Tibial nerve (tissue), 4 donors: ENCODE measurements around the gene KCP. TPM values are rescaled to one million over a fixed set of nuclear protein-coding genes. Genes with fewer than 3 reads are reported as not detected.

Source experiments
- DNase-seq, 2 donors: peaks; one replicate each; pipeline ENCODE4 v3.0.0-alpha.2; 2019; ENCODE audit warnings: low spot score in 2 of 2
- H3K27ac ChIP-seq, 4 donors: fragments of 200-600 bp; sonication (generic) in 3 of 4; one replicate each; pipeline ENCODE4 v1.5.1; 2017 to 2019; ENCODE audit warnings: mild to moderate bottlenecking in 1 of 4
- H3K27me3 ChIP-seq, 2 donors: fragments of 200-600 bp; sonication (generic) in 1 of 2; one replicate each; pipeline versions ENCODE4 v1.5.1 to v1.6.0; 2017 to 2019
- H3K36me3 ChIP-seq, 3 donors: fragments of 200-600 bp; sonication (generic); one replicate each; pipeline ENCODE4 v1.5.1; 2018 to 2019
- H3K4me1 ChIP-seq, 4 donors: fragments of 200-600 bp; sonication (generic) in 3 of 4; one replicate each; pipeline ENCODE4 v1.5.1; 2017 to 2019
- H3K4me3 ChIP-seq, 4 donors: fragments of 200-600 bp; sonication (generic) in 3 of 4; one replicate each; pipeline ENCODE4 v1.5.1; 2017 to 2019; ENCODE audit warnings: mild to moderate bottlenecking in 1 of 4, moderate library complexity in 1 of 4
- H3K9me3 ChIP-seq, 4 donors: fragments of 200-600 bp; sonication (generic) in 3 of 4; one replicate each; pipeline ENCODE4 v1.5.1; 2017 to 2019
- EP300 ChIP-seq, 2 donors: sonication (generic); formaldehyde crosslinking; IDR thresholded peaks; one replicate each; pipeline ENCODE4 v1.6.1; 2017; ENCODE audit warnings: antibody characterized with exemption in 2 of 2, mild to moderate bottlenecking in 1 of 2
- POLR2A ChIP-seq, 2 donors: fragments of 450-650 bp; IDR thresholded peaks; one replicate each; pipeline ENCODE4 v1.6.1; 2017; ENCODE audit warnings: antibody characterized with exemption in 2 of 2, mild to moderate bottlenecking in 2 of 2, moderate library complexity in 2 of 2
- WGBS, 2 donors: methylation state at CpG; one replicate each; pipeline ENCODE4 v1.1.5; 2018; 5-methylcytosine and 5-hydroxymethylcytosine counted together
- total RNA-seq, 4 donors: library from RNA; depleted of rRNA; stranded (reverse); fragments of >200 nt; gene quantifications; one replicate each; pipeline ENCODE4 v1.1.0, GENCODE V29; 2016
- TF ChIP-seq, protein P1 (sequence below), 5 experiments: fragments of 200-600 bp in 3 of 5; fragments of 450-650 bp in 2 of 5; sonication (generic) in 3 of 5; IDR thresholded peaks; one replicate each; pipeline ENCODE4 v1.5.1; 2016 to 2019; ENCODE audit warnings: antibody characterized with exemption in 5 of 5, mild to moderate bottlenecking in 3 of 5, moderate library complexity in 2 of 5

The KCP gene
- total RNA-seq, 4 donors from 2014 or later, result 0.21 to 0.90 (median 0.40) TPM

GRCh38 chr7:128879939-128880746 is 30.4 kb downstream of the KCP start:
- 45 to 57% methylated on average over 20 to 29 of the region's 31 CpGs for WGBS, 2 donors
- DNase-seq, result no peak

GRCh38 chr7:128879461-128879938 is 31.0 kb downstream of the KCP start:
- TF ChIP-seq, protein P1, sequence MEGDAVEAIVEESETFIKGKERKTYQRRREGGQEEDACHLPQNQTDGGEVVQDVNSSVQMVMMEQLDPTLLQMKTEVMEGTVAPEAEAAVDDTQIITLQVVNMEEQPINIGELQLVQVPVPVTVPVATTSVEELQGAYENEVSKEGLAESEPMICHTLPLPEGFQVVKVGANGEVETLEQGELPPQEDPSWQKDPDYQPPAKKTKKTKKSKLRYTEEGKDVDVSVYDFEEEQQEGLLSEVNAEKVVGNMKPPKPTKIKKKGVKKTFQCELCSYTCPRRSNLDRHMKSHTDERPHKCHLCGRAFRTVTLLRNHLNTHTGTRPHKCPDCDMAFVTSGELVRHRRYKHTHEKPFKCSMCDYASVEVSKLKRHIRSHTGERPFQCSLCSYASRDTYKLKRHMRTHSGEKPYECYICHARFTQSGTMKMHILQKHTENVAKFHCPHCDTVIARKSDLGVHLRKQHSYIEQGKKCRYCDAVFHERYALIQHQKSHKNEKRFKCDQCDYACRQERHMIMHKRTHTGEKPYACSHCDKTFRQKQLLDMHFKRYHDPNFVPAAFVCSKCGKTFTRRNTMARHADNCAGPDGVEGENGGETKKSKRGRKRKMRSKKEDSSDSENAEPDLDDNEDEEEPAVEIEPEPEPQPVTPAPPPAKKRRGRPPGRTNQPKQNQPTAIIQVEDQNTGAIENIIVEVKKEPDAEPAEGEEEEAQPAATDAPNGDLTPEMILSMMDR (IDR thresholded peaks at IDR 0.05), result no peak
- TF ChIP-seq POLR2A (IDR thresholded peaks at IDR 0.05), result no peak
- TF ChIP-seq EP300 (IDR thresholded peaks at IDR 0.05), result no peak
- Histone ChIP-seq H3K9me3 (no peaks in the 10 kb centered on the region), H3K27ac (no peak overlapping the region), H3K4me3 (no peak overlapping the region), H3K27me3 (no peaks in the 10 kb centered on the region), H3K4me1 (no peaks in the 10 kb centered on the region), H3K36me3 (no peaks in the 10 kb centered on the region)
- whole genome bisulfite sequencing, 2 donors, result 79 to 83% methylated on average over 12 to 19 of the region's 19 CpGs
- no peak for DNase-seq

More at GRCh38 chr7:128879939-128880746, 30.4 kb downstream of the KCP start:
- H3K9me3 ChIP-seq, result no peaks in the 10 kb centered on the region
- peaks cover 0 to 2% of the 10 kb centered on the region in 2 donors for H3K27me3 ChIP-seq
- no peak overlapping the region for H3K4me3 ChIP-seq
- H3K4me1 ChIP-seq, result no peaks in the 10 kb centered on the region
- no peak for TF ChIP-seq EP300 (IDR thresholded peaks at IDR 0.05)
- TF ChIP-seq, protein P1 (IDR thresholded peaks at IDR 0.05), result peak; percentile 54 to 82 (median 59)
- H3K27ac ChIP-seq, result no peak overlapping the region
- H3K36me3 ChIP-seq, result no peaks in the 10 kb centered on the region

DNA sequence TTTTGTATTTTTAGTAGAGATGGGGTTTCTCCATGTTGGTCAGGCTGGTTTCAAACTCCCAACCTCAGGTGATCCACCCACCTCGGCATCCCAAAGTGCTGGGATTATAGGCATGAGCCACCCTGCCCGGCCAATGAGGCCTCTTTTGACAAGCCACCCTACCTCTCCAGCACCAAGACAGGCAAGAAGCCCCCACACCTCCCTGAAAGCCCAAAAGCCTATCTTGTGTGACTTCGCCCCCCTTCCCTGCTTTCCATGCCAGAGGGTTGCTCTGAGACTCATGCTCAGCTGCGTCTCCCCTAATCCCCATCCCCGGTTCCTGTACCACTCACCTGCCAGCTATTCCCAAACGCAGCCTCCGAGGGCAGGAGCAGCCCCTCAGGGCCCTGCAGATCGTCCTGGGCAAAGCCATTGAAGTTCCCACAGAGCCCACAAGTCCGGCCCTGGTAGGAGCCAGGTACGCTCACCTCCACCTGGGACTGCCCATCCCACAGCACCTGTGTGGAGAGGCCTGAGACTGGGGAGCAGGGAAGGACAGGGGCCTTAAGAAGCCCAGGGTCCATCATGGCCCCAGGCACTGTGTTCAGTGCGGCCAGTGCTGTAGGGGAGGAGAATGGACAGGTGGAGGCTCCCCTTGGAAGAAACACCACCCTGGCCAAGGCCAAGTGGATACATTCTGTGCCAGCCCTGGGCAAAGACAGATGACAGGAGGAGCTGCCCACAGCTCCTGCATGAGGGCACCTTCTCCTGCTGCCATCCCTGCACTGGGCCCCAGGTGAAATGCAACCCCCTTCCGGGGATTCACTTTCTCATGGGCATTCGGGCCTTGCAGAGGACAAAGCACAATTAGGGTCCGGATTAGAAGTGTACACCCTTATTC is 32.0 kb downstream of the KCP start:
- no peaks in the 10 kb centered on the region for H3K9me3 ChIP-seq
- H3K4me3 ChIP-seq, result no peak overlapping the region
- no peaks in the 10 kb centered on the region for H3K36me3 ChIP-seq
- H3K27me3 ChIP-seq, result no peaks in the 10 kb centered on the region
- no peak for DNase-seq
- WGBS, 2 donors, result 88 to 89% methylated on average over 14 of the region's 14 CpGs
- TF ChIP-seq POLR2A (IDR thresholded peaks at IDR 0.05), result no peak
- TF ChIP-seq, protein P1 (IDR thresholded peaks at IDR 0.05), result no peak
- no peak for TF ChIP-seq EP300 (IDR thresholded peaks at IDR 0.05)
- no peaks in the 10 kb centered on the region for H3K4me1 ChIP-seq
- H3K27ac ChIP-seq, result no peak overlapping the region

GRCh38 chr7:128877756-128878120 is 32.8 kb downstream of the KCP start:
- TF ChIP-seq EP300 (IDR thresholded peaks at IDR 0.05), result no peak
- no peak for TF ChIP-seq POLR2A (IDR thresholded peaks at IDR 0.05)
- TF ChIP-seq, protein P1 (IDR thresholded peaks at IDR 0.05), result no peak
- H3K27ac ChIP-seq, result no peak overlapping the region
- no peak for DNase-seq
- 77 to 80% methylated on average over 4 of the region's 4 CpGs for WGBS, 2 donors
- H3K4me3 ChIP-seq, result no peak overlapping the region
- no peaks in the 10 kb centered on the region for H3K36me3 ChIP-seq
- no peaks in the 10 kb centered on the region for H3K4me1 ChIP-seq
- no peaks in the 10 kb centered on the region for H3K9me3 ChIP-seq
- no peaks in the 10 kb centered on the region for H3K27me3 ChIP-seq
